Stimulated activated CD8-positive, alpha-beta memory T cell treated with anti-CD3 and anti-CD28 coated beads, Interleukin-15, amount 100 ng/mL, for 48 hours (primary cell): ENCODE data around the gene DHX9.
"Not testable (repeated sequence)": the region's sequence is repeated elsewhere in the genome, so short reads cannot be mapped to it uniquely, and the experiment has no call there.

Experiments used
- DNase-seq, 2 donors: peaks; one replicate each; pipeline ENCODE4 v3.0.0-alpha.2; 2020; ENCODE audit warnings: low read depth in 2 of 2

DHX9 gene

DNA sequence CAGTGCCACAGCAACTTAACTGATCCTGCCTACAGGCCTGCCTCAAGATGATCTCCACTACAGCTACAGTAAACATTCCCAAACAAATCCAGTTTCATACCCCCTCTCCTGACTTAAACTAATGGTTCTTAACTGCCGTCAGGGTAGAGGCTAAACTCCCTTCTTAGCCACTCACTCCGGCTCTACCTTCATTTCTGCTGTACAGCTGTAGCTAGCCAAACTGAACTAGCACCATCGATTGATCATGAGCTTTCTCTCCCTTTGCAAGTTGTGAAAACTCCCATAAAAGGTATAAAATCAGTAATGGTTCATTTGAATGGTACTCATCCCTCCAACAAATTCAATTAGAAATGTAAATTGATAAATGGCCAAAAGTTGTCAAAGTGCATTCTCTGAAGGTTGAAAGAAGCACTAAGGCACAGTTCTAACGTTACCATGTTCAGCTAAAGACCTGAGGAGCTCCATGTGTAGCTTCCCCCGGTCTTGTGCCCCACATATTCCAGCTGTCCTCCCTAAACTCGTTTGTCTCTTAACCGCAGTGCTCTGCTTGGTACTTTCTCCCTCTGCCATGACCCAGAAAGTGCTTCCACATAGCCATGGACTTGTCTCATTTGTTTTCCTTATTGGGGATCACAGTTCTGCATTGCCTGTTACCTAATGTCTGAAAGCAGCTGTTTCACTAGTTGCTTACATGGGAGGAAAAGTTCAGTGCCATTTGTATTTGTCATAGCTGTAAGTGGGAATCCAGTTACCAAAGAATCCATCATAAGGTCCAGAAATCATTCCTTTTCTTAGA, 49.8 kb downstream of the DHX9 start:
- no peak for DNase-seq

DNA sequence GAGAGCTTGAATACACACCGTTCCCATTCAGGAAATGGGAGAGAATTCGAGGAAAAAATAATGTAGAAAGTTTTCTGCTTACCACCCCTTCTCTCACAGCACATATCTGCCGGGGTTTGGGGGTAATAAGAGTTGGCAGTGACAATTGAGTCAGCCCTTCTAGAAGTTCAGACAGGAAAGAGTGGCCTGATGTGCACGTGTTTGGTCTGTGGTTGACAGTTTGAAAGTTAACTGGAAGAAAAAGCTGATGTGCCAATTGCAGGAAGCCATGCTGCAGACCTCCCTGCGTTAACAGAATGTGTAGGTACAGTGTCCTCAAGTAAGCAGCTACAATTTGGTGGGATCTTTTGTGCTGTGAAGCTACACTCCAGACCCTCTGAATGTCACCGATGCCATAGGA, 50.9 kb downstream of the DHX9 start:
- no peak for DNase-seq

DNA sequence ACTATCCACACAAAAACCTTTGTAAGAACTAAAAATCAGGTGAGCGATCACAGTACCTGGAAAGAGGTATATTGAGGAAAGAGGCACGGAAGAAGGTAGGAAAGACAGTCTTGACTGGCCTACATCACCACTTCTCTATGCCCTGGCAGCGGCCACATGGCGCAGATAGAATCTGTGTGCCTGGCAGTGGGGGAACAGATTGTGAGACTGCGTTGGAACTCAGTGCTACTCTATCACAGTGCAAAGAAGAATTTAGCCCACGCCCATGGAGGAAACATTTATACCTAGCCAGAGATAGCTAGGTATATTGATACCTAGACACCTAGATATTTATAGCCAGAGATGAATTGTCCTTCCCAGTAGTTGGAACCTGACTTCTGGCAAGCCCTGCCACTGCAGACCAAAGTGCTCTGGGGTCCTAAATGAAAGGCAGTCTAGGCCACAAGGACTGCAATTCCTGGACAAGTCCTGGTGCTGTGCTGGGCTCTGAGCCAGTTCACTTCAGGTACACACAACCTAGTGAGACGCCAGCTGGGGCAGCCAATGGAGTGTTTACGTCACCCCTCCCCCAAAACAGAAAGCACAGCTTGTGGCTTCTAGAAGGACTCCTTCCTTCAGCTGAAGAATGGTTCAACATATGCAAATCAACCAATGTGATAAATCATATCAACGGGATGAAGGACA, 51.9 kb downstream of the DHX9 start:
- no peak for DNase-seq

DNA sequence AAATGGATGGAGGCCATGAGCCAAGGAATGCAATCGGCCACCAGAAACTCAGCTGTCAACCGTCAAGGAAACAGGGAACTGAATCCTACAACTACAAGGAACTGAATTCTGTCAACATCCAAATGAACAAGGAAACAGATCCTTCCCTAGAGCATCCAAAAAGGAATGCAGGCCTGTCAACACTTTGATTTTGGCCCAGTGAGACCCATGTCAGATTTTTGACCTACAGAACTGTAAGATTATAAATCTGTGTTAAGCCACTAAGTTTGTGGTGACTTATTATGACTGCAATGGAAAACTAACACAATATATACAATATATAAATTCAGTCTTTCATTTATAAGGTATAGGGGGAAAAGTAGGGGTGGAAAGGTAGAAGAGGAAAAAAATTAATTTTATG, 58.5 kb downstream of the DHX9 start:
- no peak for DNase-seq

DNA sequence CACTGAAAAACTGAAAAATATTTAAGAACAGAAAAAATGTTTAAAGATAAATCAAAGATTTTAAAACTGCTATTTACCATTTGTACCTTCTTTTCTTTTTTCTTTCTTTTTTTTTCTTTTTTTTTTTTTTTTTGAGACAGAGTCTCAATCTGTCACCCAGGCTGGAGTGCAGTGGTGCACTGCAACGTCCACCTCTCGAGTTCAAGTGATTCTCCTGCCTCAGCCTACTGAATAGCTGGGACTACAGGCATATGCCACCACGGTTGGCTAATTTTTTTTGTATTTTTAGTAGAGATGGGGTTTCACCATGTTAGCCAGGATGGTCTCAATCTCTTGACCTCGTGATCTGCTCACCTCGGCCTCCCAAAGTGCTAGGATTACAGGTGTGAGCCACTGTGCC, 62.8 kb downstream of the DHX9 start:
- DNase-seq, result not testable (repeated sequence)

DNA sequence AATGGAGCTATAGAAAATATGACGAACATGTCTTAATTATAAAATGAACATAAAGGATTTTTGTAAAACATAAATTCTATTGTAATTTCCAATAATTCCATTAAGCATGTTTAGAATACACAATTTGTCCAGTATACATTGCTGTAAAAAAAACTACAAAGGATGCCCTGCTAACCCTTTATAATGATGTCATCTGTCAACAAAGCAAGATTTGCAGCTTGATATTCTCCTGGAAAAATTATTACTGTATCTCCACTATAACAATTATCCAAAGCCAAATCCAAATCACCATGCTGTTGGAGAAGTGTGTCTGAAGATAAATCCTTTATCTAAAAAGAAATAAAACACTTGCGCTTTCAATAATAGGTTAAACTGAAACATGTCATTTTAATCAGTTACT, 66.2 kb downstream of the DHX9 start:
- DNase-seq, result no peak

DNA sequence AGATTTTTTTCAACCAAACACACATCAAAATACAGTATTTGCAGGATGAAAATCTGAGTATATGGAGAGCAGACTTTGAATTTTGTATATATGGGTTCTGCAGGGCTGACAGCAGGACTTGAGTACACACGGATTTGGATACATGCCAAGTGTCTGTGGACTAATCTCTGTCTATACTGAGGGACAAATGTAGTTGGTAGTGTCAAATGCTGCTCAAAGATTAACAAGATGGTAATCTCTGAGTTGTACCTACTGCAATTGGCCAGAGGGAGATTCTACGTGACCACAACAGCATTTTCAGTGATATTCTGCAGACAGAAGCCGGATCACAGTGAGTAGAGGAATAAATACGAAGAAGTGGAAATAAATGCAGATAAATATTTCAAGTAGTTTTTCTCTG, 70.4 kb downstream of the DHX9 start:
- no peak for DNase-seq

DNA sequence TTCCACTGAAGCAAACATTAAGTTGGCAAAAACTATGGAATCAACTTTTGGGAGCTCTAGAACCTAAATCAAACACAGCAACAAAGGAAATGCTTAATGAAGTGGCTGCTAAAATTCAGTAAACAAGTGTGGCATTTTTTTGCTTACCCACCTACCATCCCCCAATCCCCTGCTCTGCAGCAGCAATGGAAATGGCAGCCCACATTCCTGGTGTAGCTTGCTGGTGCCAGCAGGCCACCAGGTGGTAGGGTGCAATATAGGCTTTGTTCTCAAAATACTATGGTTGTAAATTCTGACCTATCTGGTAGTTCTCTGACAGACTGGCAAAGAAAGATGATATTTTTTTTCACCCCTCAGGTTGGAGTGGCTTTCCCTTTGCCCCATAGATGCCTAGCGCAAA, 71.0 kb downstream of the DHX9 start:
- DNase-seq, result no peak

DNA sequence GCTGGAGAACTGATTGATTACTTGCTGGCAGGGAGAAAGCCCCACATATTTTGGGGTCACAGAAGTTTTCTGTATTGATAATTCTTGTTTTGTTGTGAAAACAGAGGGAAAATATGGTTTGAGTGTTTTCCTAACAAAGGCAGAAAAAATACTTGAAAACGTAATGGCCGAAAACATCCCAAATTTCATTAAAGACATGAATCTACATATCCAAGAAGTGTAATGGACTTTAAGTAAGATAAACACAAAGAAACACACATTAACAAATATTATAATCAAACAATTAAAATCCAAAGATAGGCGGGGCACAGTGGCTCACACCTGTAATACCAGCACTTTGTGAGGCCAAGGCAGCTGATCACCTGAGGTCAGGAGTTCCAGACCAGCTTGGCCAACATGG, 74.3 kb downstream of the DHX9 start:
- DNase-seq, result no peak

DNA sequence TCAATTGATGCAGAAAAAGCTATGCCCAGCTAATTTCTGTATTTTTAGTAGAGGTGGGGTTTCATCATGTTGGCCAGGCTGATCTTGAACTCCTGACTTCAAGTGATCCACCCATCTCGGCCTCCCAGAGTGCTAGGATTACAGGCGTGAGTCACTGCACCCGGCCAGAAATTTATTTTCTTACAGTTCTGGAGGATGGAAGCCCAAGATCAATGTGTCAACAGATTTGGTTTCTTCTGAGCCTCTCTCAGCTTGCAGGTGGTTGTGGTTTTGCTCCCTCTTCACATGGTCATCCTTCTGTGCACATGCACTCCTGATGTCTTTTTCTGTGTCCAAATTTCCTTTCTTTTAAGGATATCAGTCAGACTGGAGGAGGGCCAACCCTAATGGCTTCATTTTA, 78.2 kb downstream of the DHX9 start:
- no peak for DNase-seq

DNA sequence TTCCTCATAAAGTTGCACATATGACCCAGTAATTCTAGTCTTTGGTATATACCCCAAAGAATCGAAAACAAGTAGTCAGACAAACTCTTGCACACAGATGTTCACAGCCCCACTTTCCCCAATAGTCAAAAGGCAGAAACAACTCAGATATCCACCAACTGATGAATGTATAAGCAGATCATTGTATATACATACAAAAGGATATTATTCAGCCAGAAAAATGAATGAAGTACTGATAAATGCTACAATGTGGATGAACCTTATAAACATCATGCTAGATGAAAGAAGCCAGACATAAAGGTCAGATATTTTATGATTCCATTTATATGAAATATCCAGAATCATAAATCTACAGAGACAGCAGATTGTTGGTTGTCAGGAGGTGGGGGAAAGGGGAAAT, 86.5 kb downstream of the DHX9 start:
- DNase-seq, result no peak

DNA sequence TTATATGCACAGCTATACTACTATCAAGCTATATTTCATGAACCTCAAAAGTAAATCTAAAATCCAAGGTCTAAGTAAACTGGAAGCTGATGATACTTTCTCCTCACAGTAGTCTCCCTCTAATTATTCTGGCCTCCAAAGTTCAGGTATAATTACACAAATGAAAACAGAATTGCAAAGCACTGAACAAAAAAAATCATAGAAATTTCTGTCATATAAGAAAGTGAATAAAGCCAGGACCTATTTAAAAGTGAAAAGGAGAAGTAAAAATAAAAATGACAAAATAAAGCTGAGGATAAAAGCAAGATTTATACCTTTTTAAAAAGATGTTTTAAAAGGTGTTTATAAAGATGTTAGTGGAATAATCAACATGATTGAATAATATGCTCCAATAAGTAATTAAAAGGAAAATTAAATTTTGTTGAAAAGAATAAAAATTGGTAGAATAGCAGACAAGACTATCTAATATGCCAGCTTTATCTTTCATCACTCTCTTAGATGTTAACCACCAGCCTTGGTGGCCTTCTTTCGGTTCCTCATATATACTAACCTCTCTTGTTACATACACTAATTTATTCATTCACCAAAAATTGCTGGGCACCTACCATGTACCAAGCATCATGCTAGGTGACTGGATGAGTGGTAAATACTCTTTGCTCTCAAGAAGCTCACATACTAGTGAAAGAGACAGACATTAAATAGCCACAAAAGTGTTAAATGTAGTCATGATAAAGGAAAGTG, 88.7 kb downstream of the DHX9 start:
- no peak for DNase-seq

DNA sequence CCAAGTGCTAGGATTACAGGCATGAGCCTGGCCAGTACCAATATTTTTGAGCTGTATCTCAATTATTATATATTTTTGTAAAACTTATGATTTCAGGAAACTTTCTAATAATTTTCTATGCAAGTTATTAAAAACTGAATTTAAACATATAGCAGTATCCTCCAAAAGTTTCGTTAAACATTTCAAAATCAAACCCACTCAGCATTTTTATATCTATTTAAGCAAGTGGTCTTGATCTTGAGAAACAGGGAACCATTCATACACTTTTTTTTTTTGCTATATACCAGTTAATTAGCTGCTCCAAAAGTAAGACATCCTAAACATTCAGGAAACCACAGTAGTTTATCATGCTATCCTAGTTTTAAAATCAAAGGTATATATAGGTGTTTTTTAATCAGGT, 91.8 kb downstream of the DHX9 start:
- DNase-seq, result no peak

DNA sequence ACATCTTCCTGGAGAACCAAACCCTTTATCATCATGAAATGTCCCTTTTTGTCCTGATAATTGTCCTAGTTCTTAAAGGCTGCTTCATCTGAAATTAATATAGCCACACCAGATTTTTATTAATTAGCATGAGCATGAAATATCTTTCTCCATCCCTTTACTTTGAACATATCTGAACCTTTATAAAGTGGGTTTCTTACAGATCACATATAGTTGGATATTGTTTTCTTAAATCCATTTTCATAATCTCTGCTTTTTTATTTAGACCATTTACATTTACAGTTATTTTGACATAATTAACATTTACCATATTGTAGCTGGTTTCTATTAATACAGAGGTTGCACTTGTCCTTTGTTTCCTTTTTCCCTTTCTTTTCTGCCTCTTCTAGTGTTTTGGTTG, 96.6 kb downstream of the DHX9 start:
- no peak for DNase-seq
